ENCODE data around the gene ERFL.

Gene ERFL

DNA sequence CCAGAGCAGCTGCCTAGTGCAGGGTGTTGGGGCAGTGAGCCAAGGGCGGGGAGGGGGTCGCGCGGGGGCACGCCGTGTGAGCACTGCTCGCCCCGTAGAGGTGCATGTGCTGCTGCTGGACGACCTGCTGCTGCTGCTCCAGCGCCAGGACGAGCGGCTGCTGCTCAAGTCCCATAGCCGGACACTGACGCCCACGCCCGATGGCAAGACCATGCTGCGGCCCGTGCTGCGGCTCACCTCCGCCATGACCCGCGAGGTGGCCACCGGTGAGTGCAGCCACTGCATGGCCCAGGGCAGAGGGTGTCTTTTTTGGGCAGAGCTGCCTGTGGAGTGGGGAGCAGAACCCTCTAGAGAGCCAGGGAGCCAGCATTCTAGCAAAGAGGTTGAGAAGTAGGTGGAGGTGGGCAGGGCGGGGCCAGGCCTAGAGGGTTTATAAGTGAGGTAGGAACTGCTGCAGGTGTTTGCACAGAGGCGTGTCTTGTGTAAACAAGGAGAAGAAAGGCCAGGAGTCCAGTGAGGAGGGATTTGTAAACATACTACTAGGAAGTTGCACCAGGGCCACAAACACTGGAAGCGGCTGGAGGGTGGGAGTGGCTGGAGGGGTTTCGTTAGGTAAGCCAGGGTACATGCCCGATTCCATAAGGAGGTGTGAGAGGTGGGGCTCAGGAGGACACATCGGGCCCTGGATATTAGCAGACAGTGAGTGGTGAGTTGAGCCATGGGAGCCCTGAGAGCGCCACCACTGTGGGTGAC is 24.0 kb downstream of the ERFL start:
- Histone ChIP-seq H3K4me3 (no peak overlapping the region), H3K27ac (no peak overlapping the region)

GRCh38 chr19:41903193-41903953 is 24.9 kb downstream of the ERFL start:
- Histone ChIP-seq H3K27ac (no peak overlapping the region), H3K4me3 (no peak overlapping the region)

DNA sequence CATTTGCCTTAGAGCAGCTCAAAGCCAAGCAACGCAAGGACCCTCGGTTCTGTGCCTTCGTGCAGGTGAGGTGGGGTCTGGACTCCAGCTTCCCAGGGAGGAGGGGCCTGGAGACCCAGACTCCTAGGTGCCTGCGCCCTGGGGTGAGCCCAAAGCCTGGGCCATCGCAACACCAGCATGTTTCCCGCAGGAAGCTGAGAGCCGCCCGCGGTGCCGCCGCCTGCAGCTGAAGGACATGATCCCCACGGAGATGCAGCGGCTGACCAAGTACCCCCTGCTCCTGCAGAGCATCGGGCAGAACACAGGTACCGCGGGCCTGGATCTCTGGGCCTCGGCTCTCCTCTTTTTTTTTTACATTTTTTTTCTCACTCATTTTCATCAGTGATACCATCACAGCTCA is 25.7 kb downstream of the ERFL start:
- no peak overlapping the region for H3K4me3 ChIP-seq

DNA sequence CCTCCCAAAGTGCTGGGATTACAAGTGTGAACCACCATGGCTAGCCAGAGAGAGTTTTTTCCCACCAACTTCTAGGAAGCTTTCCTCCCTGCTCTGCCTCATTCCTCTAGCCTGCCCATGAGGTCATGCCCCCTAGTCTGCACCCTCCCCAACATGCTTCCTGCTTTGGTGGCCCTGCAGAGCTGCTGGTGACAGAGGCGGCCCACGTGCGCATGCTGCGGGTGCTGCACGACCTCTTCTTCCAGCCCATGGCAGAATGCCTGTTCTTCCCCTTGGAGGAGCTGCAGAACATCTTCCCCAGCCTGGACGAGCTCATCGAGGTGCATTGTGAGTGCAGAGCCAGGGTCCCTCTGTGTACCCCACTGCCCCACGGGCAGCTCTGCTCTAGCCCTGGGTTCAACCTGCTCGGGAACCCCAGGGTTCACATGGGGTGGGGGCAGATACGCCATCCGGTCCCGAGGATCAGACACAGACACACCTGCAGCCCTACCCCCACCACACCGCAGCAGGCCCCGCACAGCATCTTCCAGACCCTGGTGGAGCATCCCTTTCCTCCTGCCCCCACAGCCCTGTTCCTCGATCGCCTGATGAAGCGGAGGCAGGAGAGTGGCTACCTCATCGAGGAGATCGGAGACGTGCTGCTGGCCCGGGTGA is 26.4 kb downstream of the ERFL start:
- no peak overlapping the region for H3K4me3 ChIP-seq
- no peak overlapping the region for H3K27ac ChIP-seq

More for the DNA sequence above, 25.7 kb downstream of the ERFL start:
- no peak overlapping the region for H3K27ac ChIP-seq

GRCh38 chr19:41898235-41898634 is 30.0 kb downstream of the ERFL start:
- H3K4me3 ChIP-seq = no peak overlapping the region
- no peak overlapping the region for H3K27ac ChIP-seq

DNA sequence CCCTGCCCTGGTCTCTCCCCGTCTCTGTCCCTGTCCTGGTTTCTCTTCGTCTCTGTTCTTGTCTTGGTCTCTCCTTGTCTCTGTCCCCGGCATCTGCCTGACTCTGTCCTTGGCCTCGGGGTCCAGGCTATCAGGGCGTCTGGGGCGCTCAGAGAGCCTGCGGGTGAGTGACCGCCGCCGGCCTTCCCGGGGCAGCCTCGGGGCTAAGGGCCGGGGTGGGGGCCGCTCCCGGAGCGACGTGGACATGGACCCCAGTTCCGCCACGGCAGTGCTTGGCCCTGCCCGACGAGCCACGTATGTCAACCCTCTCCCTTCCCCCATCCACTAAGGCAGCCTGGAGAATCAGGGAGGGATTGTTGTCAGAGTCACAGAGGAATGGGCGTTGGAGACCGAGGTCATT is 30.4 kb downstream of the ERFL start:
- no peak overlapping the region for H3K27ac ChIP-seq
- no peak overlapping the region for H3K4me3 ChIP-seq

- Histone ChIP-seq H3K27ac (no peak overlapping the region), H3K4me3 (no peak overlapping the region)
Observed at GRCh38 chr19:41897181-41897580, 31.1 kb downstream of the ERFL start.

DNA sequence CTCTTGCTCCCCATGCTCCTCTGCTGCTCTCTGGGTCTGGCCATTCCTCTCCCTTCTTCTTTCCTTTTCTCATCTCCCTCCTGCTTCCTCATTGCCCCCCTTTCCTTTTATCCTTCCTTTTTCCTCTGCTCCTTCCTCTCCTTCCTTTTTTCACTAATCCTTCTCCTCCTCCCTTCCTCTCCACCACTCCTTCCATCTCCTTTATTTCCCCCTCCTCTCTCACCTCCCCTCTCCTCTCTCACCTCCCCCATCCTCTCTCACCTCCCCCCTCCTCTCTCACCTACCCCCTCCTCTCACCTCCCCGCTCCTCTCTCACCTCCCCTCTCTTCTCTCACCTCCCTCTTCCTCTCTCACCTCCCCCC is 31.7 kb downstream of the ERFL start:
- Histone ChIP-seq H3K27ac (no peak overlapping the region), H3K4me3 (no peak overlapping the region)

- Histone ChIP-seq H3K4me3 (no peak overlapping the region), H3K27ac (no peak overlapping the region)
Observed at GRCh38 chr19:41895745-41896580, 32.3 kb downstream of the ERFL start.

DNA sequence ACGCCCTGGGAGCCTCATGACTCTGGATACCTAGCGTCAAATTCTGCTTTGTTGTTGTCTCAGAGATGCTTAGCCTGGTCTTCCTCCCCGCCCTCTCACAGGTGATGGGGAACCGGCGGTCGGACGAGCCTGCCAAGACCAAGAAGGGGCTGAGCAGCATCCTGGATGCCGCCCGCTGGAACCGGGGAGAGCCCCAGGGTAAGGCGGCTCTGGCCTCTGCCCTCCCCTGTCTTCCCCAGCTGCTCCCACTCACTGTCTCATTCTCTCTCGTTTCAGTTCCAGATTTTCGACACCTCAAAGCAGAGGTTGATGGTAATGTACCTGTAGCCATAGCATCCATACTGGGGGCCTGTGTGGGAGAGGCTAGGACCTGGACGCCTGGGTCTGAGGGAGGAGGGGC is 33.9 kb downstream of the ERFL start:
- Histone ChIP-seq H3K27ac (peak overlapping the region in 1 of 21 experiments; percentile 5), H3K4me3 (no peak overlapping the region)

GRCh38 chr19:41893899-41894298 is 34.4 kb downstream of the ERFL start:
- Histone ChIP-seq H3K4me3 (no peak overlapping the region), H3K27ac (no peak overlapping the region)

DNA sequence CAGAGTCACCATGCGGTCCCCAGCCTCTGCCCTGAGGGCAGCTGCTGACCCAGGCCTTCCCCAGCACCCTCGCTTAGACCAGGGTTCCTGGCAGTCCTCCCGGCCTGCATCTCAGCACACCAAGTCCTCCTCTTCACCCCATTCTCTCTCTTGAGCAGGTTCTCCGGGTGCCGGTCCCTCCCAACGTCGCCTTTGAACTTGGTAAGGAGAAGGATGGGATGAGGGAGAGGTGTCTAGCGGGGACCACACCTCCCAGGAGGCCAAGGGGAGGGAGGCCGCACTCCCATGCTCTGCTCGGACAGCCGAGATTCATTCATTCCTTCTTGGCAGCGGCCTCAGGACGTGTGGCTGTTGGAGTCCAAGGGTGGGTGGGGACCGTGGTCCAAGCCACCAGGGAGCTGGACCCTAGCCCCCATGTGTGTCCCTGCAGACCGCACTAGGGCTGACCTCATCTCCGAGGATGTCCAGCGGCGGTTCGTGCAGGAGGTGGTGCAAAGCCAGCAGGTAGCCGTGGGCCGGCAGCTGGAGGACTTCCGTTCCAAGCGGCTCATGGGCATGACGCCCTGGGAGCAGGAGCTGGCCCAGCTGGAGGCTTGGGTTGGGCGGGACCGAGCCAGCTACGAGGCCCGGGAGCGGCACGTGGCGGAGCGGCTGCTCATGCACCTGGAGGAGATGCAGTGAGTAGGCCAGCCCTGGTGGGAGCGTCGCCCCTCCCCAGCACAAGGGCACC is 35.9 kb downstream of the ERFL start:
- Histone ChIP-seq H3K27ac (peak overlapping the region in 2 of 21 experiments; percentile 10 to 51), H3K4me3 (no peak overlapping the region)

GRCh38 chr19:41890936-41891335 is 37.3 kb downstream of the ERFL start:
- no peak overlapping the region for H3K4me3 ChIP-seq

GRCh38 chr19:41889896-41890295 is 38.4 kb downstream of the ERFL start:
- no peak overlapping the region for H3K4me3 ChIP-seq
- H3K27ac ChIP-seq = no peak overlapping the region

More at GRCh38 chr19:41890936-41891335, 37.3 kb downstream of the ERFL start:
- H3K27ac ChIP-seq = no peak overlapping the region

GRCh38 chr19:41888926-41889325 is 39.3 kb downstream of the ERFL start:
- peak overlapping the region in 8 of 21 experiments; percentile 3 to 99 (median 83) for H3K27ac ChIP-seq

DNA sequence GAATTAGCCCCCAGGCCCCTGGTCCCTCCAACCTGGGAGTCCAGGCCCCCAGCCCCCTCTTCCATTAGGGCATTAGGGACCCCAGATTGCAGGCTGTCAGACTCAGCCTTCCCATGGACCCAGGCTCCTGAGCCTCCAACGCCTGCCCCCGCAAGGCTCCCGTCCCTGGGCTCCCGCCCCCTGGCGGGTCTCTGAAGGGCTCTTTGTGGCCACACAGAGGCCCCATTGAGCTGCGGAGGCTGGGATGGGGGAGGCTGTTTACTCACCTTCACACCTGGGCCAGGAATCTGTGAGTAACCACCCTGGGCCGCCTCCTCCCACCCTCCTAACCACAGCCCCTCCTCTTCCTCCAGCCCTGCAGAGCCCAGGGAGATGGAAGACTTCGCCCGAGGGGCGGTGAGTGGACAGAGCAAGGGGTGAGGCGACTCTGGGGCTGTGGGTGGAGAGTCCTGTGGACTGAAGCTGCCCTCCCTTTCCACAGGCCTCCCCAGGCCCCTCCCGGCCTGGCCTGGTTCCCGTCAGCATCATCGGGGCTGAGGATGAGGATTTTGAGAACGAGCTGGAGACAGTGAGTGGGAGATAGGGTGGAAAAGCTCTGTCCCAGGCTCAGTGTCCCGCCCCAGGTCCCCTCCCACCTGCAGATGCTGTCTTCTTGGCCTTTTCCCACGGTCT is 40.4 kb downstream of the ERFL start:
- H3K4me3 ChIP-seq = peak overlapping the region in 4 of 7 experiments; percentile 8 to 23 (median 16)
- H3K27ac ChIP-seq = peak overlapping the region in 19 of 21 experiments; percentile 14 to 99 (median 70)

More at GRCh38 chr19:41888926-41889325, 39.3 kb downstream of the ERFL start:
- no peak overlapping the region for H3K4me3 ChIP-seq

DNA sequence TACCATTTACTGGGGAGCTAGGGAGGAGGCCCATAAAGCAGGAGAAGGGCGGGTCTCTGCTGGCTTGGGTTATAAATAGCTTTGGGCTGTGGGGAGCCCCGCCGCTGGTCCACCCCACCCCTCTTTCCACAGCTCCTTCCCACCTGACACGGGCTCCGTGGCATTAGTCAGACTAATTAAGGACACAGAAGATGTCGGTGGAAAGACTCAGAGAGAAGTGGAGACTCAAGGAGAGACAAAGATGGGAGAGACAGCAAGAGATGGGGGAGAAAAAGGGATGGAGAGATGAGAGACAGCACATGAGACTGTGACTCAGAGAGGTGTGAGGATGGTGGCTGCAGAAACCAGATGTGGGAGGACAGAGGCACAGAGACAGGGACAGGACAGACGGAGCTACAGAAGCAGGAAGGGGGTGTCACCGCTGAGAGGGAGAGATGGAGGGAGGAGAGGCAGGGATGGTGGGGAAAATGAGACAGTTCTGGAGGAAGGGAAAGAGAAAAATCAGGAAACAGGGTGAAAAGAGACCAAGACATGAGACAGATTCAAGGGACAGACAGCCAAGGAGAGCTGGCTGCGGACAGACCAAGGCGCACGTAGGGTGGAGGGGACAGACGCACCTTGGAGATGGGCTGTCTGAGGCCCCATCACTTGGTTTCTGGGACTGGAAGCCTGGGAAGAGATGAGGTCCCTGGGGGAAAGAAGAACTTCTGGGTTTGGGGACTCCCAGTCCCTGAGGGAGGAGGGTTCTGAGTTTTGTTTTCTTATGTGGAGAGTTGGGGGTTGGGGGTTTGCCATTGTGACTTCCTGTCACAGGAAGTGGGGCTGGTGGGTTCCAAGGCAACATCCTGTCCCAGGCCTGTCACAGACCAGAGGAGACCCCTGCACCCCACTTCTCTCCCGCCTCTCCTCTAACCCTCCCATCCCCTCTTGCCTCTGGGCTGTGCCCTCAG is 41.2 kb downstream of the ERFL start:
- Histone ChIP-seq H3K27ac (peak overlapping the region in 19 of 21 experiments; percentile 14 to 99 (median 70)), H3K4me3 (peak overlapping the region in 6 of 7 experiments; percentile 8 to 23 (median 14))
